Natural killer cell (primary cell): ENCODE measurements around the gene BARX1. TPM values are rescaled to one million over a fixed set of nuclear protein-coding genes. Genes with fewer than 3 reads are reported as not detected.

Experiments used
- ATAC-seq, 3 donors: fragments of 150-1000 bp in 2 of 3; fragments of 200-7000 bp in 1 of 3; cut with Tn5 transposase; 1 replicate in 1 of 3; 2 replicates in 2 of 3; pipeline ENCODE4 v1.10.0; 2021; ENCODE audit warnings: mild to moderate bottlenecking in 2 of 3, moderate library complexity in 2 of 3
- DNase-seq, 2 donors: peaks; one replicate each; pipeline versions ENCODE4 v3.0.0 to v3.0.0-alpha.2; 2013 to 2021; ENCODE audit warnings: mixed read lengths in 1 of 2
- H3K27ac ChIP-seq: one replicate; pipeline ENCODE4 v1.5.1; 2013; ENCODE audit warnings: mild to moderate bottlenecking, low read length
- H3K27me3 ChIP-seq: one replicate; pipeline ENCODE4 v1.6.1; 2013; ENCODE audit warnings: low read length; ENCODE audit not compliant: control insufficient read depth, insufficient read depth
- H3K36me3 ChIP-seq: one replicate; pipeline ENCODE4 v1.6.1; 2013; ENCODE audit warnings: low read length; ENCODE audit not compliant: control insufficient read depth, insufficient read depth
- H3K4me1 ChIP-seq: one replicate; pipeline ENCODE4 v1.6.1; 2013; ENCODE audit warnings: low read length; ENCODE audit not compliant: control insufficient read depth, insufficient read depth
- H3K4me3 ChIP-seq: one replicate; pipeline ENCODE4 v1.5.1; 2013; ENCODE audit warnings: low read length
- H3K9me3 ChIP-seq: one replicate; pipeline ENCODE4 v1.6.1; 2013; ENCODE audit warnings: low read length; ENCODE audit not compliant: control insufficient read depth, insufficient read depth
- H3K27ac Mint-ChIP-seq, 2 donors: one replicate each; pipeline ENCODE4 v1.8.0; 2022; ENCODE audit warnings: mild to moderate bottlenecking in 2 of 2, mixed read lengths in 2 of 2, moderate library complexity in 1 of 2
- H3K27me3 Mint-ChIP-seq, 2 donors: one replicate each; pipeline ENCODE4 v1.8.0; 2022; ENCODE audit warnings: low read depth in 2 of 2, mixed read lengths in 2 of 2
- H3K36me3 Mint-ChIP-seq: one replicate; pipeline ENCODE4 v1.8.0; 2022; ENCODE audit warnings: mixed read lengths
- H3K4me1 Mint-ChIP-seq, 2 donors: one replicate each; pipeline ENCODE4 v1.8.0; 2022; ENCODE audit warnings: mixed read lengths in 2 of 2
- H3K4me3 Mint-ChIP-seq: one replicate; pipeline ENCODE4 v1.8.0; 2022; ENCODE audit warnings: mild to moderate bottlenecking, moderate library complexity, mixed read lengths
- H3K9me3 Mint-ChIP-seq, 2 donors: one replicate each; pipeline ENCODE4 v1.8.0; 2022; ENCODE audit warnings: mixed read lengths in 2 of 2
- WGBS: methylation state at CpG from one replicate; pipeline ENCODE4 v1.1.7; 2013; ENCODE audit warnings: missing lambda C conversion rate; ENCODE audit not compliant: insufficient coverage; 5-methylcytosine and 5-hydroxymethylcytosine counted together
- intact Hi-C: fragments of 100-400 bp; cut with micrococcal nuclease; formaldehyde crosslinking; loops from one replicate; pipeline ENCODE4 v1.14.2; 2022
- total RNA-seq, 4 donors: library from RNA; stranded (reverse); fragments of 120-200 nt in 1 of 4; gene quantifications; one replicate each; pipeline versions ENCODE4 v1.2.3 to v1.2.4, GENCODE V29; 2013 to 2022
- TF ChIP-seq, protein P1 (sequence below): fragments of 200-600 bp; IDR thresholded peaks from one replicate; pipeline ENCODE4 v1.8.0; 2022; ENCODE audit warnings: antibody characterized with exemption

BARX1 gene
- total RNA-seq, 3 donors from 2014 or later (not counting 1 experiment from before 2014, with no cell fraction given): not detected

DNA sequence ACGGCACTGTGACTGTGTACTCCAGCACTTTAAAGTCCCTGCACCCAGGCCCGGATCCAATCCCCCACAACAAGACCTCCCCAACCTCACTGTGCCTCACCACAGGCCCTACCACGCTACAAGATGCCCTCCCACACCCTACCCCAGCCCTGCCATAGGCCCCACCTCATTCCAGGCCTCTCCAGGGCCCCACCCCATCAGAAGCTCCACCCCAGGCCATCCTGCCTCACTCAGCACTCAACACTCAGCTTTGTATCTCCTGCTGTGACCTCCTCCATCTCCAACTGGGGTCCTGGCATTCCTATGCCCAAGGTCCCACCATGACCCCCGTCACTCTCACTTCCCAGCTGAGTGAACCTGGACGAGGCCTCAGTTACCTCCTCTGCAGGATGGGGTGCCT lies 38.8 kb downstream of the BARX1 start:
- Histone ChIP-seq H3K9me3 (no peaks in the 10 kb centered on the region), H3K36me3 (no peaks in the 10 kb centered on the region), H3K4me1 (no peaks in the 10 kb centered on the region), H3K27ac (no peak overlapping the region), H3K27me3 (no peaks in the 10 kb centered on the region), H3K4me3 (no peak overlapping the region)
- no peaks in the 10 kb centered on the region for H3K9me3 Mint-ChIP-seq
- no peaks in the 10 kb centered on the region for H3K36me3 Mint-ChIP-seq
- peaks cover 0 to 7% of the 10 kb centered on the region in 2 donors for H3K27me3 Mint-ChIP-seq
- TF ChIP-seq, protein P1, sequence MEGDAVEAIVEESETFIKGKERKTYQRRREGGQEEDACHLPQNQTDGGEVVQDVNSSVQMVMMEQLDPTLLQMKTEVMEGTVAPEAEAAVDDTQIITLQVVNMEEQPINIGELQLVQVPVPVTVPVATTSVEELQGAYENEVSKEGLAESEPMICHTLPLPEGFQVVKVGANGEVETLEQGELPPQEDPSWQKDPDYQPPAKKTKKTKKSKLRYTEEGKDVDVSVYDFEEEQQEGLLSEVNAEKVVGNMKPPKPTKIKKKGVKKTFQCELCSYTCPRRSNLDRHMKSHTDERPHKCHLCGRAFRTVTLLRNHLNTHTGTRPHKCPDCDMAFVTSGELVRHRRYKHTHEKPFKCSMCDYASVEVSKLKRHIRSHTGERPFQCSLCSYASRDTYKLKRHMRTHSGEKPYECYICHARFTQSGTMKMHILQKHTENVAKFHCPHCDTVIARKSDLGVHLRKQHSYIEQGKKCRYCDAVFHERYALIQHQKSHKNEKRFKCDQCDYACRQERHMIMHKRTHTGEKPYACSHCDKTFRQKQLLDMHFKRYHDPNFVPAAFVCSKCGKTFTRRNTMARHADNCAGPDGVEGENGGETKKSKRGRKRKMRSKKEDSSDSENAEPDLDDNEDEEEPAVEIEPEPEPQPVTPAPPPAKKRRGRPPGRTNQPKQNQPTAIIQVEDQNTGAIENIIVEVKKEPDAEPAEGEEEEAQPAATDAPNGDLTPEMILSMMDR: no peak
- intact Hi-C loops: no loop called here
- 65% methylated on average over 5 of the region's 5 CpGs for WGBS
- DNase-seq (no peak), ATAC-seq (no peak)
- H3K4me1 Mint-ChIP-seq: no peaks in the 10 kb centered on the region
- H3K27ac Mint-ChIP-seq: no peak overlapping the region
- H3K4me3 Mint-ChIP-seq: no peak overlapping the region

DNA sequence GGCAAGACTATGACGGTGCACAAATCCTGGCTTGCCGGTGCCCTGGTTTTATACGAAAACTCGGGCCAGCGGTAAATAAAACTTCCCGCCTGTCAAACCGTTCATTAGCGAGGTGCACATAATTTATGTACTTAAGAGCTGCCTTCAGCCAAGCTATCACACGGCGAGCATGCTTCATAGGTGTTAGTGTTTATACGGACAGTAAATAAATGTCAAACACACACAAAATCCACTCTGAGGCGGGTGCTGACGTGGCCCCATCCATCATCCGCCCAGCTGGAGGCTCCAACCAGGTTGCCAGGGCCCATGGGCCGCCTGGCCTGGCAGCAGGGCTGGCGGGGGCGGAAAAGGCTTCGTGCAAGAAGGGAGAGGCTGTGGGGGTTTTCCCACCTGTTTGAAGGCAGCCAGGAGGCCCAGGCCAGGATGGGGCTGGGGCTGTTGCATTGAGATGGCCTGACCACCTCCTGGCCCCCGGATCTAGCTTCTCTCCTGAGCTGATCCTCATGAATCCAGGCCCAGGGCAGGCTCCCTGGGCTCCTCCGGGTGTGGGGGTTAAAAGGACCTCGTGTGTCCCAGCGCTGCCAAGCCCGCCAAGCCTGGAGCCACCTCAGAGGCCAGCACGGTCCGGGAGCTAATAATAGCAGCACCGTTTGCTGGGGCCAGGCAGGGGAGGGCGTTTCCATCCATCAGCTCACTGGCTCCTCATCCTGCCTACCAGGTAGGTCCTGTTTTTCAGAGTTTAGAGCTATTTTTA lies 43.2 kb downstream of the BARX1 start:
- Mint-ChIP-seq H3K27me3 (peaks cover 5 to 8% of the 10 kb centered on the region in 2 donors), H3K4me3 (no peak overlapping the region), H3K36me3 (no peaks in the 10 kb centered on the region), H3K9me3 (no peaks in the 10 kb centered on the region), H3K4me1 (no peaks in the 10 kb centered on the region), H3K27ac (no peak overlapping the region)
- TF ChIP-seq, protein P1: no peak
- DNase-seq: no peak
- Histone ChIP-seq H3K27ac (no peak overlapping the region), H3K36me3 (no peaks in the 10 kb centered on the region), H3K9me3 (no peaks in the 10 kb centered on the region), H3K4me1 (no peaks in the 10 kb centered on the region), H3K4me3 (no peak overlapping the region), H3K27me3 (no peaks in the 10 kb centered on the region)
- no peak for ATAC-seq
- 82% methylated on average over 27 of the region's 27 CpGs for WGBS
- intact Hi-C loops: no loop called here

GRCh38 chr9:93911136-93911745 lies 43.9 kb downstream of the BARX1 start:
- no peak for ATAC-seq
- TF ChIP-seq, protein P1: no peak
- Mint-ChIP-seq H3K9me3 (no peaks in the 10 kb centered on the region), H3K4me1 (no peaks in the 10 kb centered on the region), H3K27me3 (peaks cover 9 to 10% of the 10 kb centered on the region in 2 donors), H3K4me3 (no peak overlapping the region), H3K36me3 (no peaks in the 10 kb centered on the region), H3K27ac (no peak overlapping the region)
- Histone ChIP-seq H3K4me3 (no peak overlapping the region), H3K27me3 (no peaks in the 10 kb centered on the region), H3K27ac (no peak overlapping the region), H3K36me3 (no peaks in the 10 kb centered on the region), H3K9me3 (no peaks in the 10 kb centered on the region), H3K4me1 (no peaks in the 10 kb centered on the region)
- intact Hi-C loops: no loop called here
- 93% methylated on average over 23 of the region's 23 CpGs for WGBS
- DNase-seq: no peak
